Ishikawa (cell line): ENCODE data around the gene FXYD3.

Experiments used
- CEBPB ChIP-seq: IDR thresholded peaks from 2 replicates; pipeline ENCODE4 v1.6.1; 2012
- CREB1 ChIP-seq: IDR thresholded peaks from 2 replicates; pipeline ENCODE4 v1.6.1; 2012; ENCODE audit warnings: low read depth
- EGR1 ChIP-seq: IDR thresholded peaks from 2 replicates; pipeline ENCODE4 v1.6.1; 2012
- EP300 ChIP-seq: IDR thresholded peaks from 2 replicates; pipeline ENCODE4 v1.6.1; 2012; ENCODE audit warnings: borderline replicate concordance
- FOXM1 ChIP-seq: IDR thresholded peaks from 2 replicates; pipeline ENCODE4 v1.6.1; 2012; ENCODE audit warnings: low read depth, borderline replicate concordance
- NFIC ChIP-seq: IDR thresholded peaks from 2 replicates; pipeline ENCODE4 v1.6.1; 2012
- RAD21 ChIP-seq: IDR thresholded peaks from 2 replicates; pipeline ENCODE4 v1.6.1; 2012; ENCODE audit warnings: low read depth
- TAF1 ChIP-seq: IDR thresholded peaks from 2 replicates; pipeline ENCODE4 v1.6.1; 2012; ENCODE audit warnings: low read depth, mild to moderate bottlenecking
- TCF12 ChIP-seq: IDR thresholded peaks from 2 replicates; pipeline ENCODE4 v1.6.1; 2012; ENCODE audit warnings: low read depth
- TEAD4 ChIP-seq: IDR thresholded peaks from 2 replicates; pipeline ENCODE4 v1.6.1; 2012
- YY1 ChIP-seq: IDR thresholded peaks from 2 replicates; pipeline ENCODE4 v1.6.1; 2012; ENCODE audit warnings: low read depth
- TF ChIP-seq, protein P1 (sequence below): IDR thresholded peaks from 2 replicates; pipeline ENCODE4 v1.6.1; 2012
- TF ChIP-seq, protein P2 (sequence below): IDR thresholded peaks from 2 replicates; pipeline ENCODE4 v1.6.1; 2012
- TF ChIP-seq, protein P3 (sequence below): IDR thresholded peaks from 2 replicates; pipeline ENCODE4 v1.6.1; 2012; ENCODE audit warnings: low read depth, mild to moderate bottlenecking

DNA sequence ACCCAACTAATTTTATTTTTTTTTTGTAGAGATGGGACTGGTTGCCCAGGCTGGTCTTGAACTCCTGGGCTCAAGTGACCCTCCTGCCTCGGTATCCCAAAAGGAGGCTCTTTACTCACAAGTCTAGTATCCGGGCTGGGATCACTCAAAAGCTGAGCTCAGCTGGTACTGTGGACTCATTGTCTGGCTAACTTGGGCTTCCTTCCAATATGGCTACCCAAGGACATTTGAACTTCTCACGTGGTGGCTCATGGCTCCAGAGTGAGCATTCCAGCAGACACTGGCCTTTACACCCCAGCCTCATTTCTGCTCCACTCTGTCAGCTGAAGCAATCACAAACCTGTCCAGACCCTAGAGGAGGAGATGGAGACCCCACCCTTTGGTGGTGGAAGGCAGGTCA lies 45.2 kb upstream of the FXYD3 start:
- TF ChIP-seq NFIC: no peak
- no peak for TF ChIP-seq CEBPB
- TF ChIP-seq FOXM1: no peak
- TF ChIP-seq, protein P1, sequence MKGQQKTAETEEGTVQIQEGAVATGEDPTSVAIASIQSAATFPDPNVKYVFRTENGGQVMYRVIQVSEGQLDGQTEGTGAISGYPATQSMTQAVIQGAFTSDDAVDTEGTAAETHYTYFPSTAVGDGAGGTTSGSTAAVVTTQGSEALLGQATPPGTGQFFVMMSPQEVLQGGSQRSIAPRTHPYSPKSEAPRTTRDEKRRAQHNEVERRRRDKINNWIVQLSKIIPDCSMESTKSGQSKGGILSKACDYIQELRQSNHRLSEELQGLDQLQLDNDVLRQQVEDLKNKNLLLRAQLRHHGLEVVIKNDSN: no peak
- no peak for TF ChIP-seq CREB1
- TF ChIP-seq TEAD4: no peak
- TF ChIP-seq YY1: 0 out of 2 replicates have a peak, but pooled peaks have one; percentile 49
- TF ChIP-seq, protein P2, sequence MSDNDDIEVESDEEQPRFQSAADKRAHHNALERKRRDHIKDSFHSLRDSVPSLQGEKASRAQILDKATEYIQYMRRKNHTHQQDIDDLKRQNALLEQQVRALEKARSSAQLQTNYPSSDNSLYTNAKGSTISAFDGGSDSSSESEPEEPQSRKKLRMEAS: no peak
- no peak for TF ChIP-seq TAF1
- TF ChIP-seq RAD21: no peak
- TF ChIP-seq EGR1: no peak
- no peak for TF ChIP-seq EP300
- TF ChIP-seq TCF12: no peak
- TF ChIP-seq, protein P3, sequence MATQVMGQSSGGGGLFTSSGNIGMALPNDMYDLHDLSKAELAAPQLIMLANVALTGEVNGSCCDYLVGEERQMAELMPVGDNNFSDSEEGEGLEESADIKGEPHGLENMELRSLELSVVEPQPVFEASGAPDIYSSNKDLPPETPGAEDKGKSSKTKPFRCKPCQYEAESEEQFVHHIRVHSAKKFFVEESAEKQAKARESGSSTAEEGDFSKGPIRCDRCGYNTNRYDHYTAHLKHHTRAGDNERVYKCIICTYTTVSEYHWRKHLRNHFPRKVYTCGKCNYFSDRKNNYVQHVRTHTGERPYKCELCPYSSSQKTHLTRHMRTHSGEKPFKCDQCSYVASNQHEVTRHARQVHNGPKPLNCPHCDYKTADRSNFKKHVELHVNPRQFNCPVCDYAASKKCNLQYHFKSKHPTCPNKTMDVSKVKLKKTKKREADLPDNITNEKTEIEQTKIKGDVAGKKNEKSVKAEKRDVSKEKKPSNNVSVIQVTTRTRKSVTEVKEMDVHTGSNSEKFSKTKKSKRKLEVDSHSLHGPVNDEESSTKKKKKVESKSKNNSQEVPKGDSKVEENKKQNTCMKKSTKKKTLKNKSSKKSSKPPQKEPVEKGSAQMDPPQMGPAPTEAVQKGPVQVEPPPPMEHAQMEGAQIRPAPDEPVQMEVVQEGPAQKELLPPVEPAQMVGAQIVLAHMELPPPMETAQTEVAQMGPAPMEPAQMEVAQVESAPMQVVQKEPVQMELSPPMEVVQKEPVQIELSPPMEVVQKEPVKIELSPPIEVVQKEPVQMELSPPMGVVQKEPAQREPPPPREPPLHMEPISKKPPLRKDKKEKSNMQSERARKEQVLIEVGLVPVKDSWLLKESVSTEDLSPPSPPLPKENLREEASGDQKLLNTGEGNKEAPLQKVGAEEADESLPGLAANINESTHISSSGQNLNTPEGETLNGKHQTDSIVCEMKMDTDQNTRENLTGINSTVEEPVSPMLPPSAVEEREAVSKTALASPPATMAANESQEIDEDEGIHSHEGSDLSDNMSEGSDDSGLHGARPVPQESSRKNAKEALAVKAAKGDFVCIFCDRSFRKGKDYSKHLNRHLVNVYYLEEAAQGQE: no peak
